Esophagus squamous epithelium (tissue), 5 donors: Measurements from ENCODE around the gene PSKH1. TPM values are rescaled to one million over a fixed set of nuclear protein-coding genes. Genes with fewer than 3 reads are reported as not detected.
A peak's percentile ranks its signal among the peaks of the same experiment; 100 is the strongest.

Source experiments
- DNase-seq: peaks from one replicate; lab custom pipeline; 2025; lab: John Stamatoyannopoulos, UW
- H3K27ac ChIP-seq, 4 donors: fragments of 200-600 bp; sonication (generic); one replicate each; pipeline ENCODE4 v1.5.1; 2016 to 2019; ENCODE audit warnings: mild to moderate bottlenecking in 1 of 4
- H3K27me3 ChIP-seq, 4 donors: fragments of 200-600 bp; sonication (generic); 1 replicate in 3 of 4; 2 replicates in 1 of 4; pipeline versions ENCODE4 v1.5.1 to v1.6.0; 2017 to 2021; ENCODE audit warnings: antibody characterized with exemption in 1 of 4
- H3K36me3 ChIP-seq, 3 donors: fragments of 200-600 bp; sonication (generic); one replicate each; pipeline ENCODE4 v1.5.1; 2016 to 2019
- H3K4me1 ChIP-seq, 3 donors: fragments of 200-600 bp; sonication (generic); one replicate each; pipeline ENCODE4 v1.5.1; 2017 to 2019
- H3K4me3 ChIP-seq, 4 donors: fragments of 200-600 bp; sonication (generic); 1 replicate in 3 of 4; 2 replicates in 1 of 4; pipeline ENCODE4 v1.5.1; 2016 to 2019; ENCODE audit warnings: mild to moderate bottlenecking in 2 of 4, moderate library complexity in 1 of 4
- H3K9me3 ChIP-seq, 3 donors: fragments of 200-600 bp; sonication (generic); one replicate each; pipeline ENCODE4 v1.5.1; 2016 to 2019
- CTCF ChIP-seq, 6 experiments: fragments of 450-650 bp in 4 of 6; fragments of 200-600 bp in 2 of 6; sonication (generic) in 2 of 6; IDR thresholded peaks; one replicate each; pipeline ENCODE4 v1.5.1; 2016 to 2019; ENCODE audit warnings: antibody characterized with exemption in 6 of 6, mild to moderate bottlenecking in 4 of 6, moderate library complexity in 4 of 6
- POLR2A ChIP-seq, 4 donors: fragments of 450-650 bp; IDR thresholded peaks; one replicate each; pipeline ENCODE4 v1.6.1; 2017; ENCODE audit warnings: antibody characterized with exemption in 4 of 4, mild to moderate bottlenecking in 4 of 4, moderate library complexity in 3 of 4
- WGBS, 2 donors: methylation state at CpG; one replicate each; pipeline ENCODE4 v1.1.5; 2018; 5-methylcytosine and 5-hydroxymethylcytosine counted together
- intact Hi-C: fragments of 100-400 bp; cut with DNase I; formaldehyde crosslinking; loops from one replicate; pipeline ENCODE4 v1.15.0; 2022
- total RNA-seq, 4 donors: library from RNA; depleted of rRNA; stranded (reverse); fragments of >200 nt; gene quantifications; one replicate each; pipeline ENCODE4 v1.1.0, GENCODE V29; 2016
- donor health status: DM: yes; HTN: yes; CAD: no.

Gene PSKH1
- total RNA-seq, 4 donors from 2014 or later: 8.5 to 18.3 (median 13.8) TPM

GRCh38 chr16:67926181-67926750 is 33.2 kb downstream of the PSKH1 start:
- peak overlapping the region in 2 of 4 donors; percentile 33 to 40 for H3K27ac ChIP-seq
- peak in 1 of 6 experiments; percentile 27 for TF ChIP-seq CTCF (IDR thresholded peaks at IDR 0.05)
- TF ChIP-seq POLR2A (IDR thresholded peaks at IDR 0.05): no peak
- H3K4me3 ChIP-seq: no peak overlapping the region
- no peaks in the 10 kb centered on the region for H3K27me3 ChIP-seq
- intact Hi-C loops: loop anchor here (5.0 kb wide), 1 partner anchor 109 kb away; no protein-coding TSS in a partner anchor
- H3K9me3 ChIP-seq: no peaks in the 10 kb centered on the region
- H3K4me1 ChIP-seq: peaks cover 3 to 55% (median 16%) of the 10 kb centered on the region in 3 donors
- DNase-seq: no peak
- peaks cover 4 to 61% (median 15%) of the 10 kb centered on the region in 3 donors for H3K36me3 ChIP-seq
- 38 to 50% methylated on average over 8 to 9 of the region's 13 CpGs for WGBS, 2 donors

- no peak for DNase-seq
- Histone ChIP-seq H3K27me3 (no peaks in the 10 kb centered on the region), H3K4me3 (no peak overlapping the region), H3K4me1 (peaks cover 3 to 46% (median 13%) of the 10 kb centered on the region in 3 donors), H3K9me3 (no peaks in the 10 kb centered on the region), H3K27ac (peak overlapping the region in 1 of 4 donors; percentile 33), H3K36me3 (peaks cover 4 to 72% (median 15%) of the 10 kb centered on the region in 3 donors)
- TF ChIP-seq CTCF (IDR thresholded peaks at IDR 0.05) (no peak), POLR2A (IDR thresholded peaks at IDR 0.05) (no peak)
- 90 to 94% methylated on average over 3 to 20 of the region's 22 CpGs for WGBS, 2 donors
- intact Hi-C loops: loop anchor here (5.0 kb wide), 1 partner anchor 110 kb away; no protein-coding TSS in a partner anchor
These were observed 34.3 kb downstream of the PSKH1 start for GRCh38 chr16:67927131-67927941.

- no peak overlapping the region for H3K4me3 ChIP-seq
- intact Hi-C loops: loop anchor here (5.0 kb wide), 1 partner anchor 111 kb away; no protein-coding TSS in a partner anchor
- 54 to 78% methylated on average over 6 to 7 of the region's 7 CpGs for WGBS, 2 donors
These were observed 35.1 kb downstream of the PSKH1 start for GRCh38 chr16:67928147-67928546.

GRCh38 chr16:67928561-67929364 is 35.7 kb downstream of the PSKH1 start:
- Histone ChIP-seq H3K27me3 (no peaks in the 10 kb centered on the region), H3K9me3 (no peaks in the 10 kb centered on the region), H3K4me3 (no peak overlapping the region), H3K27ac (no peak overlapping the region), H3K36me3 (peaks cover 4 to 77% (median 15%) of the 10 kb centered on the region in 3 donors), H3K4me1 (peaks cover 0 to 34% (median 5%) of the 10 kb centered on the region in 3 donors)
- DNase-seq: no peak
- intact Hi-C loops: loop anchor here (5.0 kb wide), 1 partner anchor 111 kb away; no protein-coding TSS in a partner anchor
- TF ChIP-seq POLR2A (IDR thresholded peaks at IDR 0.05) (no peak), CTCF (IDR thresholded peaks at IDR 0.05) (peak; percentile 65 to 92 (median 83))
- WGBS, 2 donors: 16 to 39% methylated on average over 6 to 11 of the region's 16 CpGs

More at GRCh38 chr16:67928147-67928546, 35.1 kb downstream of the PSKH1 start:
- DNase-seq: no peak
- H3K36me3 ChIP-seq: peaks cover 4 to 78% (median 15%) of the 10 kb centered on the region in 3 donors
- H3K9me3 ChIP-seq: no peaks in the 10 kb centered on the region
- no peak overlapping the region for H3K27ac ChIP-seq
- H3K27me3 ChIP-seq: no peaks in the 10 kb centered on the region
- peaks cover under 1 to 38% (median 5%) of the 10 kb centered on the region in 3 donors for H3K4me1 ChIP-seq
- TF ChIP-seq CTCF (IDR thresholded peaks at IDR 0.05) (no peak), POLR2A (IDR thresholded peaks at IDR 0.05) (no peak)
